Epithelial cell of proximal tubule (primary cell): ENCODE data around the gene NTN1. TPM values are rescaled to one million over a fixed set of nuclear protein-coding genes. Genes with fewer than 3 reads are reported as not detected.
"Not testable (repeated sequence)": the region's sequence is repeated elsewhere in the genome, so short reads cannot be mapped to it uniquely, and the experiment has no call there.

Experiments used
- DNase-seq: peaks from one replicate; pipeline ENCODE4 v3.0.0-alpha.2; 2011; ENCODE audit warnings: low read depth
- H3K4me3 ChIP-seq: 2 replicates; pipeline ENCODE4 v1.5.1; 2011; ENCODE audit warnings: low read depth, mild to moderate bottlenecking, low read length
- total RNA-seq: library from RNA; depleted of rRNA; stranded (reverse); fragments of >200 nt; gene quantifications from 2 replicates; pipeline ENCODE4 v1.2.3, GENCODE V29; 2015
- TF ChIP-seq, protein P1 (sequence below): conservative IDR thresholded peaks from 2 replicates; pipeline ENCODE4 v1.5.1; 2012; ENCODE audit warnings: low read depth, mild to moderate bottlenecking, low read length

Gene NTN1
- total RNA-seq, 1 donor from 2014 or later, result 1.3 TPM

- no peak for DNase-seq
- TF ChIP-seq, protein P1, sequence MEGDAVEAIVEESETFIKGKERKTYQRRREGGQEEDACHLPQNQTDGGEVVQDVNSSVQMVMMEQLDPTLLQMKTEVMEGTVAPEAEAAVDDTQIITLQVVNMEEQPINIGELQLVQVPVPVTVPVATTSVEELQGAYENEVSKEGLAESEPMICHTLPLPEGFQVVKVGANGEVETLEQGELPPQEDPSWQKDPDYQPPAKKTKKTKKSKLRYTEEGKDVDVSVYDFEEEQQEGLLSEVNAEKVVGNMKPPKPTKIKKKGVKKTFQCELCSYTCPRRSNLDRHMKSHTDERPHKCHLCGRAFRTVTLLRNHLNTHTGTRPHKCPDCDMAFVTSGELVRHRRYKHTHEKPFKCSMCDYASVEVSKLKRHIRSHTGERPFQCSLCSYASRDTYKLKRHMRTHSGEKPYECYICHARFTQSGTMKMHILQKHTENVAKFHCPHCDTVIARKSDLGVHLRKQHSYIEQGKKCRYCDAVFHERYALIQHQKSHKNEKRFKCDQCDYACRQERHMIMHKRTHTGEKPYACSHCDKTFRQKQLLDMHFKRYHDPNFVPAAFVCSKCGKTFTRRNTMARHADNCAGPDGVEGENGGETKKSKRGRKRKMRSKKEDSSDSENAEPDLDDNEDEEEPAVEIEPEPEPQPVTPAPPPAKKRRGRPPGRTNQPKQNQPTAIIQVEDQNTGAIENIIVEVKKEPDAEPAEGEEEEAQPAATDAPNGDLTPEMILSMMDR, result no peak
- no peak overlapping the region for H3K4me3 ChIP-seq
Observed at GRCh38 chr17:9101356-9101755, 80.0 kb downstream of the NTN1 start.

- DNase-seq, H3K4me3 ChIP-seq: not testable (repeated sequence)
Observed at GRCh38 chr17:9103193-9103592, 81.9 kb downstream of the NTN1 start.

- H3K4me3 ChIP-seq, result no peak overlapping the region
- TF ChIP-seq, protein P1, result no peak
- DNase-seq, result no peak
Observed at GRCh38 chr17:9104370-9105041, 83.2 kb downstream of the NTN1 start.

- DNase-seq, result no peak
- H3K4me3 ChIP-seq, result no peak overlapping the region
- TF ChIP-seq, protein P1, result no peak
Observed at GRCh38 chr17:9105068-9105868, 84.0 kb downstream of the NTN1 start.

- H3K4me3 ChIP-seq, DNase-seq: not testable (repeated sequence)
Observed at GRCh38 chr17:9106278-9106677, 85.0 kb downstream of the NTN1 start.

- no peak overlapping the region for H3K4me3 ChIP-seq
- no peak for DNase-seq
- TF ChIP-seq, protein P1, result no peak
Observed at GRCh38 chr17:9107527-9107926, 86.2 kb downstream of the NTN1 start.

- TF ChIP-seq, protein P1, result no peak
- no peak overlapping the region for H3K4me3 ChIP-seq
- no peak for DNase-seq
Observed at GRCh38 chr17:9108146-9108545, 86.8 kb downstream of the NTN1 start.

DNA sequence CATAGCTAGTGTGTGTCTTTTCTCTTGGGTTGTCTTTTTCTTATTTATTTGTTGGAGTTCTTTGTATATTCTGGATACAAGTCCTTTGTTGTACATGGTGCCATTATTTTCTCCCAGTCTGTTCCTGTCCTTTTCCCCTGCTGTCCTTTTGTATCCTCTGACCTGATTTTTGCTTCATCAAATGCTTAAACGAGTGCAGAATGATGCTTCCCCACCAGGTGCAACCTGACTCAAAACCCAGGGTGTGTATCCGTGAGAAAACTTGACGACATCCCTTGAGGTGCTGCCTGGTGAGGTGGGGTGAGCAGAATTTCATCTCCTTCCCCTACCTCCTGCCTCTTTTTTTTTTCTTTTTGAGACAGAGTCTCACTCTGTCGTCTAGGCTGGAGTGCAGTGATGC is 88.6 kb downstream of the NTN1 start:
- TF ChIP-seq, protein P1, result no peak
- no peak overlapping the region for H3K4me3 ChIP-seq

More for the DNA sequence above, 88.6 kb downstream of the NTN1 start:
- DNase-seq, result no peak
